HepG2 (cell line): ENCODE data around the gene TASP1. TPM values are rescaled to one million over a fixed set of nuclear protein-coding genes. Genes with fewer than 3 reads are reported as not detected.

ENCODE experiments used
- AKAP8 ChIP-seq: sonication (generic); formaldehyde crosslinking; IDR thresholded peaks from 2 replicates; pipeline ENCODE4 v1.5.1; 2020; ENCODE audit warnings: mild to moderate bottlenecking, missing genetic modification reagents
- ATAD3A ChIP-seq: sonication (generic); formaldehyde crosslinking; IDR thresholded peaks from 2 replicates; pipeline ENCODE4 v1.4.0; 2020; ENCODE audit warnings: missing genetic modification reagents
- ATF5 ChIP-seq: sonication (generic); formaldehyde crosslinking; IDR thresholded peaks from 2 replicates; pipeline ENCODE4 v1.4.0; 2020; ENCODE audit warnings: mild to moderate bottlenecking, low read depth, missing genetic modification reagents
- BORCS8-MEF2B ChIP-seq: sonication (generic); formaldehyde crosslinking; IDR thresholded peaks from 2 replicates; pipeline ENCODE4 v1.8.0; 2022; ENCODE audit warnings: mild to moderate bottlenecking, missing genetic modification reagents
- DNMT1 ChIP-seq: sonication (generic); formaldehyde crosslinking; IDR thresholded peaks from 2 replicates; pipeline ENCODE4 v1.5.1; 2020; ENCODE audit warnings: mild to moderate bottlenecking, missing genetic modification reagents
- ELF1 ChIP-seq: sonication (generic); formaldehyde crosslinking; IDR thresholded peaks from 2 replicates; pipeline ENCODE4 v1.4.0; 2020; ENCODE audit warnings: missing genetic modification reagents
- FLYWCH1 ChIP-seq: sonication (generic); formaldehyde crosslinking; IDR thresholded peaks from 2 replicates; pipeline ENCODE4 v1.8.1; 2023; ENCODE audit warnings: mild to moderate bottlenecking, missing genetic modification reagents
- GATAD2A ChIP-seq: IDR thresholded peaks from 2 replicates; pipeline ENCODE4 v1.6.1; 2016
- HMG20A ChIP-seq: IDR thresholded peaks from 2 replicates; pipeline ENCODE4 v1.6.1; 2016; ENCODE audit warnings: borderline replicate concordance
- KDM4B ChIP-seq: sonication (generic); formaldehyde crosslinking; IDR thresholded peaks from 2 replicates; pipeline ENCODE4 v1.4.0; 2020; ENCODE audit warnings: missing genetic modification reagents
- REL ChIP-seq: sonication (generic); formaldehyde crosslinking; conservative IDR thresholded peaks from 2 replicates; pipeline ENCODE4 v1.8.0; 2022; ENCODE audit warnings: mild to moderate bottlenecking, missing genetic modification reagents, moderate library complexity
- SOX13 ChIP-seq, 3 experiments: fragments of 450-650 bp in 1 of 3; sonication (generic) in 1 of 3; formaldehyde crosslinking in 1 of 3; IDR thresholded peaks in 2 of 3; conservative IDR thresholded peaks in 1 of 3; 2 replicates each; pipeline versions ENCODE4 v1.5.0 to v1.6.1; 2016 to 2020; ENCODE audit warnings: antibody characterized with exemption in 1 of 3, mild to moderate bottlenecking in 1 of 3, missing compliant biosample characterization in 1 of 3, missing genetic modification reagents in 1 of 3, moderate library complexity in 1 of 3
- SPEN ChIP-seq: sonication (generic); formaldehyde crosslinking; IDR thresholded peaks from 2 replicates; pipeline ENCODE4 v1.5.1; 2020; ENCODE audit warnings: low read depth, mild to moderate bottlenecking, missing genetic modification reagents
- TBP ChIP-seq: sonication (generic); formaldehyde crosslinking; IDR thresholded peaks from 2 replicates; pipeline ENCODE4 v1.5.0; 2020; ENCODE audit warnings: missing genetic modification reagents
- ZBTB10 ChIP-seq: sonication (generic); formaldehyde crosslinking; IDR thresholded peaks from 2 replicates; pipeline ENCODE4 v1.4.0; 2020; ENCODE audit warnings: missing genetic modification reagents, borderline replicate concordance
- ZBTB43 ChIP-seq: sonication (generic); formaldehyde crosslinking; conservative IDR thresholded peaks from 2 replicates; pipeline ENCODE4 v1.4.0; 2020; ENCODE audit warnings: missing genetic modification reagents
- ZBTB46 ChIP-seq: sonication (generic); formaldehyde crosslinking; IDR thresholded peaks from 2 replicates; pipeline ENCODE4 v1.4.0; 2020; ENCODE audit warnings: mild to moderate bottlenecking, missing genetic modification reagents, borderline replicate concordance
- ZFP82 ChIP-seq: sonication (generic); formaldehyde crosslinking; IDR thresholded peaks from 2 replicates; pipeline ENCODE4 v1.5.1; 2020; ENCODE audit warnings: mild to moderate bottlenecking, missing genetic modification reagents, borderline replicate concordance
- ZNF253 ChIP-seq: sonication (generic); formaldehyde crosslinking; IDR thresholded peaks from 2 replicates; pipeline ENCODE4 v1.8.0; 2022; ENCODE audit warnings: mild to moderate bottlenecking, missing genetic modification reagents, borderline replicate concordance
- ZNF460 ChIP-seq: sonication (generic); formaldehyde crosslinking; IDR thresholded peaks from 2 replicates; pipeline ENCODE4 v1.5.1; 2020; ENCODE audit warnings: missing genetic modification reagents, mild to moderate bottlenecking, borderline replicate concordance
- ZNF709 ChIP-seq: sonication (generic); formaldehyde crosslinking; IDR thresholded peaks from 2 replicates; pipeline ENCODE4 v1.5.0; 2020; ENCODE audit warnings: mild to moderate bottlenecking, missing genetic modification reagents
- polyA plus RNA-seq, 8 experiments: library from polyadenylated mRNA; depleted of rRNA in 3 of 8; stranded (reverse) in 7 of 8; unstranded in 1 of 8; fragments of >200 nt; fragmentation: Illumina TruSeq in 4 of 8; extraction: Trizol in 4 of 8; gene quantifications; 2 replicates each; pipeline versions ENCODE4 v1.2.1 to v1.2.3, GENCODE V29; 2011 to 2016; ENCODE audit warnings: low read depth in 4 of 8, missing spikeins in 1 of 8, mixed read lengths in 1 of 8; ENCODE audit not compliant: insufficient read depth in 1 of 8
- total RNA-seq, 5 experiments: library from RNA; depleted of rRNA; stranded (reverse); fragments of >200 nt; fragmentation: Illumina TruSeq; extraction: Trizol; gene quantifications; 2 replicates each; pipeline ENCODE4 v1.2.3, GENCODE V29; 2016; ENCODE audit warnings: low read depth in 1 of 5
- TF ChIP-seq, protein P1 (sequence below): fragments of 450-650 bp; IDR thresholded peaks from 2 replicates; pipeline ENCODE4 v1.6.1; 2017

TASP1 gene
- total and polyA plus RNA-seq, 2 of the 13 experiments (the other 11 are each of a cell fraction or from before 2014, with no cell fraction given): 10.0 to 25.2 TPM

GRCh38 chr20:13638496-13639149, at the start of gene TASP1 (continued):
- TF ChIP-seq ZBTB46 (CRISPR knock-in tag) (peak; percentile 90; the same call in 1 of the 2 replicates), ZNF253 (peak; percentile 70; the same call in 1 of the 2 replicates), GATAD2A (CRISPR knock-in tag) (peak; percentile 50; the same call in 1 of the 2 replicates), HMG20A (peak; percentile 4; the same call in 1 of the 2 replicates), AKAP8 (CRISPR knock-in tag) (peak; percentile 88), ZNF460 (CRISPR knock-in tag) (no peak), ZBTB10 (0 out of 2 replicates have a peak, but pooled peaks have one; percentile 33), ELF1 (CRISPR knock-in tag) (peak; percentile 94), FLYWCH1 (no peak), ZBTB43 (CRISPR knock-in tag) (no peak), SOX13 (IDR thresholded peaks at IDR 0.05) (no peak), SOX13 (CRISPR knock-in tag; conservative IDR thresholded peaks at IDR 0.05 in 1 of 2, IDR thresholded peaks at IDR 0.05 in 1 of 2) (0 out of 4 replicates have a peak, but pooled peaks of 1 of the 2 experiments have one; percentile 16), BORCS8-MEF2B (CRISPR knock-in tag) (peak; percentile 95), ATAD3A (CRISPR knock-in tag) (no peak), TBP (peak; percentile 65; the same call in 1 of the 2 replicates), ATF5 (0 out of 2 replicates have a peak, but pooled peaks have one; percentile 67), DNMT1 (CRISPR knock-in tag) (0 out of 2 replicates have a peak, but pooled peaks have one; percentile 21), ZNF709 (CRISPR knock-in tag) (peak; percentile 70; the same call in 1 of the 2 replicates), REL (CRISPR knock-in tag) (no peak), ZFP82 (CRISPR knock-in tag) (no peak), SPEN (CRISPR knock-in tag) (peak; percentile 82), KDM4B (CRISPR knock-in tag) (peak; percentile 89)
- TF ChIP-seq, protein P1, sequence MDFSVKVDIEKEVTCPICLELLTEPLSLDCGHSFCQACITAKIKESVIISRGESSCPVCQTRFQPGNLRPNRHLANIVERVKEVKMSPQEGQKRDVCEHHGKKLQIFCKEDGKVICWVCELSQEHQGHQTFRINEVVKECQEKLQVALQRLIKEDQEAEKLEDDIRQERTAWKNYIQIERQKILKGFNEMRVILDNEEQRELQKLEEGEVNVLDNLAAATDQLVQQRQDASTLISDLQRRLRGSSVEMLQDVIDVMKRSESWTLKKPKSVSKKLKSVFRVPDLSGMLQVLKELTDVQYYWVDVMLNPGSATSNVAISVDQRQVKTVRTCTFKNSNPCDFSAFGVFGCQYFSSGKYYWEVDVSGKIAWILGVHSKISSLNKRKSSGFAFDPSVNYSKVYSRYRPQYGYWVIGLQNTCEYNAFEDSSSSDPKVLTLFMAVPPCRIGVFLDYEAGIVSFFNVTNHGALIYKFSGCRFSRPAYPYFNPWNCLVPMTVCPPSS: no peak
